Activated naive CD4-positive, alpha-beta T cell (primary cell): ENCODE data around the gene GAL3ST2.
"Not testable (repeated sequence)": the region's sequence is repeated elsewhere in the genome, so short reads cannot be mapped to it uniquely, and the experiment has no call there.

Source experiments
- DNase-seq, 4 experiments: peaks; one replicate each; lab custom pipeline; 2025; lab: John Stamatoyannopoulos, UW

Gene GAL3ST2

DNA sequence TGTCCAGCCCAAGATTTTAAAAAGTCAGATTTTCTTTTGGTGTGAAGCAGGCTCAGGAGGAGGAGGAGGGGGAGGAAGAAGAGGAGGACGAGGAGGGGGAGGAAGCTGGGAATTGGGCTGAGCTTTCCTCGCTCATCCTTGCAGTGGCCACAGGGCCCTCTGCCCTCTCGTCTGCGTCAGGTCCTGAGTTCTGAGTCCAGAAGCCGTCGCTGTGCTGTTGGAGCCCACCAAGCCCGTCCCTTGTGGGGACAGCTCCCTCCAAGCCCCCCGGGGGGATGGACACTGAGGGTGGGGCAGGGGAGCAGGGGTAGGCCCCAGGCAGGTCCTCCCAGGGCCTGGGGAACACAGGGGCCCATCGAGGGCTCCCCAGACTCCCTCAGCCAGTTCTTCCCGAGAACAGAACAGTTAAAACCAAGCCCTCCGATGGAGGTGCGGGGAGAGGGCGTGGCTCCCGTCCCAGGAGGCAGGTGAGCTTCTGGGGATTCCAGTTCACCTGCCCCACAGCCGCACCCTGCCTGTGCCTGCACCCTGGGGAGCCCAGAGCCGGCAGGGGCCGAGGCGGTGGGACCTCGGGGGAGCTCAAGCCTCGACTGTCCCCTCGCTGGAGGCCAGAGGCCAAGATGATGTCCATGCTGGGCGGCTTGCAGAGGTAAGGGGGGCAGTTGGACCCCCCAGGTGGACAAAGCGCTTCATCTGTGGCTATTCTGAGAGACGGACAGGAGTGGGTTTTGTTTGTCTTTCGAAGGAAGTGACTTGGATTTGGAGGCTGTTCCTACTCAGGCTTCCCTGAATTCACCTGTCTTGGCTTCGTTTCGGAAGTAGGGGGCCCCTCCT, at the start of gene GAL3ST2:
TSS of gene GAL3ST2 (plus strand) at position 487 of the 834 bp plus-strand sequence. CDS start at position 621, 134 bp downstream.
- no peak for DNase-seq

DNA sequence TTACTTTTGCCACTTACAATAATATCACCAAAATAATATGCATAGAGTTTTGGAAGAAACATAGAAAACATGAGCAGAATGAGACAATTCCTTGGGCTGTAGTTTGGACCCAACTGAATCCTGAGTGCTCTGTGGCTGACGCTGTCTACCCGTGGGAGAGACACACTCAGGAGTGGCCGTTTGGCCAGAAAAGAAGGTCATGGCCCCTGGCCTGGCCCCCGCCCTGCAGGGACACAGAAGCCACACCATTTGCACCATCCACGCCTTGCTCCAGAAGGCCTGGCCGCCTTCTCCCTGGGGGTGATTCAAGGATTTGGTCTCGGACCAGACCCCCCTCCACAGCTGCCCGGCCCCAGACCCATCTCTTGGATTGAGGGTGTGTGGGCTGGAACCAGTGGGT, 48.6 kb upstream of the GAL3ST2 start:
- no peak for DNase-seq

DNA sequence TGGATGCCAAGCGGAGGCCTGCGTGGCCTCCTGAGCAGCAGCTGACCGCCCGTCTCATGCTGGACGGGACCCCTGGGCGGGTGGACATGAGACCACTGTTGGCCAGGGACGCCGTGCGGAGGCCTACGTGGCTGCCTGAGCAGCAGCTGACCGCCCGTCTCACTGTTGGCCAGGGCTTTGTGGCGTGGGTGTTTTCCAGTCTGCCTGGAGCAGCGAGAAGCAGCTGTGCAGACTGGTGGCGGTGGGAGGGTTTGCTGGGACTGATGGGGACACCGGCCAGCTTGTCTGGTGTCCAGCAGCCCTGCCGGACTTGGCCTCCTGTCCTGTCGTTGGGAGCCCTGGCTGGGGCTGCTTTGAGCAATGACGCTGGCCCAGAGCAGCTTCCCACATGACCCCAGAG, 48.0 kb upstream of the GAL3ST2 start:
- DNase-seq = no peak

DNA sequence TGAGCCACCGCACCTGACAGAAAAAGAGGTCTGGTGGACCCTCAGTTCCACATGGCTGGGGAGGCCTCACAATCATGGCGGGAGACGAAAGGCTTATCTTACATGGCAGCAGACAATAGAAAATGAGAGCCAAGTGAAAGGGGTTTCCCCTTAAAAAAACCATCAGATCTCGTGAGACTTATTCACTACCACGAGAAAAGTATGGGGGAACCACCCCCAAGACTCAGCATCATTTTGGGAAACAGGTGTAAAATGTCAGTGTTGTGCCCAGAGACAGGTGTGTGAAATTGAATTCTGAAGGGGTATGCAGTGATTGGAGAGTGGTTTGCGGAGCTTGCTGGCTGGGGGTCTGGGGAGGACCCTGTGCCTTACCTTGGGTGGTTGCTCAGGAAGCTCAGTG, 46.8 kb upstream of the GAL3ST2 start:
- DNase-seq = no peak

DNA sequence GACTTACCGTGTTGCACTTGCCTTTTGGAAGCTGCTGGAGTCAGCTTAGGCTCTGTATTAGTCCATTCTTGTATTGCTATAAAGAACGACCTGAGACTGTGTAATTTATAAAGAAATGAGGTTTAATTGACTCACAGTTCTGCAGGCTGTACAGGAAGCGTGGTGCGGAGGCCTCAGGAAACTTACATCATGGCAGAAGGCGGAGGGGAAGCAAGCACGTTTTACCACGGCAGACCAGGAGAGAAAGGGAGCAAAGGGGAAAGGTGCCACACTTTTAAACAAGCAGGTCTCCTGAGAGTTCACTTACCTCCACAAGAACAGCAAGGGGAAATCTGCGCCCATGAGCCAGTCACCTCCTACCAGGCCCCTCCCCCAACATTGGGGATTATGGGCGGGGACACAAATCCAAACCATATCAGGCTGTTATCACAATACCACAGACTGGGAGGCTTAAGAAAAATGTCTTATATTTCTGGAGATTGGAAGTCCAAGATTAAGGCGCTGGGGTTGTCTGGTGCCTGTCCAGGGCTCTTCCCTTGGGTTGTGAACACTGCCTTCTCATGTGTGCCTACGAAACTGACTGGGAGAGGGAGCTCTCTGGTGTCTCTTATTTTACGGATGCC, 45.8 kb upstream of the GAL3ST2 start:
- DNase-seq = no peak

DNA sequence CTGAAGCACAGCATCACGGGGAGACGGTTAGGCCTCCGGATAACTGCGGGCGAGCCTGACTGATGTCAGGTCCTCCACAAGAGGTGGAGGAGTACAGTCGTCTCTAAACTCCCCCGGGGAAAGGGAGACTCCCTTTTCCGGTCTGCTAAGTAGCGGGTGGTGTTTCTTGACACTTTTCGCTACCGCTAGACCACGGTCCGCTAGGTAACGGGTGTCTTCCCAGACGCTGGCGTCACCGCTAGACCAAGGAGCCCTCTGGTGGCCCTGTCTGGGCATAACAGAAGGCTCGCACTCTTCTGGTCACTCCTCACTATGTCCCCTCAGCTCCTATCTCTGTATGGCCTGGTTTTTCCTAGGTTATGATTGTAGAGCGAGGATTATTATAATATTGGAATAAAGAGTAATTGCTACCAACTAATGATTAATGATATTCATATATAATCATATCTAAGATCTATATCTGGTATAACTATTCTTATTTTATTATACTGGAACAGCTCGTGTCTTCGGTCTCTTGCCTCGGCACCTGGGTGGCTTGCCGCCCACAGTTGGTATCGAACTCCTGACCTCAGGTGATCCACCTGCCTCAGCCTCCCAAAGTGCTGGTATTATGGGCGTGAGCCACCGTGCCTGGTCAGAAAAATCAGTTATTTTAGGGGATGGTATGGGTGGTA, 44.0 kb upstream of the GAL3ST2 start:
- peak; percentile 21 to 44 (median 22) for DNase-seq

DNA sequence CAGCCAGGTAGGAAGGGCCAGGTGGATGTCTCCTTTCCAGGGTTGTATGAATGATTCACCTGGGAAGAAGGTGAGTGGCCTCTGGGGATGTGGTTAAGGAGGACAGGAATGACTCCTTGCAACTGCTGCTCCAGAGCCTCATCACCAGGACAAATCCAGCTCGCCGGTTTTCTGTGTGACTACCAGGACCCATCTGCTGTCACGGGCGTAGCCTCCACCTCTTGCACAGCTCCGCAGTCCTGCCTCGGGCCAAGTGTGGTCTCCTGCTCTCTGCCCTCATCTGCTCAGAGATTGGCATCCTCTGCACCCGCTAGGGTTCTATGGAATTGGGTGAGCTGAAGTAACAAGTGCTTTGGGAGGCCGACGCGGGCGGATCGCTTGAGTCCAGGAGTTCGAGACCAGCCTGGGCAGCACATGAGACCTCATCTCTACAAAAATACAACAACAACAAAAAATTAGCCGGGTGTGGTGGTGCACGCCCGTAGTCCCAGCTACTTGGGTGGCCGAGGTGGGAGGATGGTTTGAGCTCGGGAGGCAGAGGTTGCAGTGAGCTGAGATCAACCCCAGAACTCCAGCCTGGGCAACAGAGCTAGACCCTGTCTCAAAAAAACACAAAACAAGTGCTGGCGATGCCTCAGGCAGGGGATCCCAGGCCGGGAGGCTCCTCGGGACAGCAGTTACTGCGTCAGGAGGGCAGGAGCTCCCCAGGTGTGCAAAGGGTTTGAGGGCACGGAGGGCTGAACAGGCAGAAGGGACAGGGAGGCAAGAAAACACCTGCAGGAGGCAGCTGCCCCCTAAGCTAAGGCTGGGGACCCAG, 43.0 kb upstream of the GAL3ST2 start:
- no peak for DNase-seq

DNA sequence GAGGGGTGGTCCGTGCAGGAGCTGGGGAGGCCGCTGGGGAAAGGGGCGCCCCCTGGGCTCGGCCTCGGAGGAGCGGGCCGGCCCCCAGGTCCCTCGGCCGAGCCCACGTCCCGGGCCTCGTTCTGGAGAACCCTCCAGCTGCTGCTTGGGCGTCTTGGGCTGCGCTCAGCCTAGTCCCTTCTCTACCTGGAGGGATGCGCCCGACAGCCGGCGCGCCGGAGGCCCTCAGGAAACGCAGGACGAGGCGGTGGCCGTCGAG, 42.5 kb upstream of the GAL3ST2 start:
- DNase-seq = no peak

DNA sequence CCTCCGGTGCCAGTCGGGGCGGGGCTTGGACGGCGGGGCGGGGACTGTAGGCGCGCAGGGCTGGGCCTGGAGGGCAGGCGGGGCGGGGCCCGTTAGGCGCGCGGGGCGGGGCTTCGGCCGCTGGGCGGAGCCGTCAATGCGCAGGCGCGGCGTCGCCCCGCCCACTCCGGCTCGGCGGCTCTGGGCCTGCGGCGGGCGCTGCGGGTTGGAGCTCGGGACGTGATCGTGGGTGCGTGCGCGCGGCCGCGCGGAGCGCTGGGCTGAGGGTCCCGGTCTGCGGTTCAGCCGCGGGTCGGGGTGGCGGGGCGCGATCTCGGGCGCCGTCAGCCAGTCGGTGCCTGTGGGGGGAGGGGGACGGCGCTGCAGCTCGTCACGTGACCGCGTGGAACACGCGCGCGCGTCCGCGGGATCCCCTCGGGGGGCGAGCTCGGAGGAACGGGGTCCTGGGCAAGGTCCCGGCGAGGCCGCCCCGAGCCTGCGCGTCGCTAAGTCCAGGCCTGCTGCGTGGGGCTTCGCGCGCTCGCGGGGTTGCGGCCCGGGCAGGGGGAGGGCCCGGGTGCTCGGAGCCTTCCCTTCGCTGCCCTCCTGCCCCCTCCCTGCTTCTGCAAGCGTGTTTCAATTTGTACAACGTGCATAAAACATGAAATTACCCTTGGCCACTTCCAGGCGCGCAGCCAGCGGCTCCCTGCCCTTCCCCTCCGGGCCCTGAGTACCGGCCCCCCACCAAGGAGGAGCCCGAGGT, 42.0 kb upstream of the GAL3ST2 start, which contains the start of gene D2HGDH:
TSS of gene D2HGDH (plus strand) at position 164 of the 742 bp plus-strand sequence. CDS start 595 bp downstream, outside the sequence.
- DNase-seq = peak; percentile 91 to 96 (median 94)

DNA sequence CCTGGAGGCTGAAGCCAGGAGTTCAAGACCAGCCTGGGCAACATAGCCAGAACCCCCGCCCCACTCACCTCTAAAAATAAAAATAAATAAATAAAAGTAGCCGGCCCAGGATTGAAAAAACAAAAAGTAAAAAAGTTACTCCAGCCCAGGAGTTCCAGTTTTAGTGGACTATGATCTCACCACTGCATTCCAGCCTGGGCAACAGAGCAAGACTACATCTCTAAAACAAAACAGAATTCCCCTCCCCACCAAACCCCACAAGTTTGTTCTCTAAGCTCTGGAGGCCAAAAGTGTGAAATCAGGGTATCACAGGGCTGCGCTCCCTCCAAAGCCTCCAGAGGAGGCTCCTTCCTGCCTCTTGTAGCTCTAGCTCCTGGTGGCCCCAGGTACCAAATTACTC, 40.5 kb upstream of the GAL3ST2 start:
- DNase-seq = no peak

DNA sequence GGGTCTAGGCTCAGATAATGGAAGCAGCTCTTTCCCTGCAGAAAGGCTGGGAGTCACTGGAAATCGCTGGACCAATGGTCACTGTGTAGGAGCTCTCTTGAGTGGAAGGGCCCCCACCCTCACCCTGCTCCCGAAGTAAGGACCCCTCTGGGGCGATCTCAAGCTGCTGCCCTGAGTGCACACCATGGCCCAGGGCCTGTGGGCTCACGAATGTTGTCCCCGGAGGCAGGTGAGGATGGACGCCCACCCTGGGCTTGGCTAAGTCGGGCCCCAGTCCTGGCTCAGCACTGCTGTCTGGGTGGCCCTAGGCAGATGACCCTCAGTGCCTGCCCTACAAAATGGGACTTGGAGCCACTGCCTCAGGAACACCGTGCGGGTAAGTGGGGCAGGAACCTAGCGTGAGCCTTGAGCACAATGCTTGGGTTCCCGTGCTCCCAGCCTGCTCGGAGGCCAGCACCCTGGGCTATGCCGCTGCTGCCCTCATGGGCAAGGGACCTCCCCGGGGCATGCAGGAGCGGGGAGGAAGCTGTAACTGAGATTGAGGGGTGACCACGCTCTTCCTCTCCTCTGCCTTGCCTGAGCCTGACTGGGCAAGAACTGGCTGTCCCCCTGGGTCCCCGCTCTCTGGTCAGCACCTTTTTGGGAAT, 38.5 kb upstream of the GAL3ST2 start:
- DNase-seq = no peak

DNA sequence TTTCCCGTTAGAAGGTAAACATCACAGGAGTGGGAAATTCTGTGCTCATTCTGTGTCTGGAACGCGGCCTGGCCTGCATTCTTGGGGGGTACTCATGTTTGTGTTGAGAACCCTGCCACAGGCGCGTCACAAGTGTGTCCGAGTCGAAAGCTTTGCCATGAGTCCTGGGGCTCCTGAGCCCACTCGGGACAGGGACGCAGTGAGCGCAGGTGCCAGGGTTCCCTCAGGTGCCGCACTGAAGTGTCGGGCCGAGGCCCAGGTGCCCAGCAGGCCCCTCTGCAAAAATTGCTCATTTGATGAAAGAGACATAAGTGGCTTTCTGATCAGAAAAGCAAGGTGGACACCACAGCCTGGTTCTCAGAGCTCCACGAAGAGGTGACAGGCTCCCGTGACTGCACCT, 37.4 kb upstream of the GAL3ST2 start:
- DNase-seq = no peak

DNA sequence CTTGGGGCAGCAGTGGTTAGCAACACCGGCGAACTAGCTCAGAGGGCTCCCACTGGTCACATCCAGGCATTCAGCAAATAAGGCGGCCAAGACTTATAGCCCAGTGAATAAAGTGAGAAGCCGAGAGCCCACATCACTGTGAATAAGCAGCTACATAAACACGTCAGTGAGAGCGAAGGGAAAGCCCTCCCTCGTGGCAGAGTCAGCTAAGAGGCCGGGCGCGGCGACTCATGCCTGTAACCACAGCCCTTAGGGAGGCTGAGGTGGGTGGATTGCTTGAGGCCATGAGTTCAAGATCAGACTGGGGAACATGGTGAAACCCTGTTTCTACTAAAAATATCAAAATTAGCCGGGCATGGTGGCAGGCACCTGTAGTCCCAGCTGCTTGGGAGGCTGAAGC, 37.0 kb upstream of the GAL3ST2 start:
- DNase-seq = peak in 1 of 4 experiments; percentile 11

DNA sequence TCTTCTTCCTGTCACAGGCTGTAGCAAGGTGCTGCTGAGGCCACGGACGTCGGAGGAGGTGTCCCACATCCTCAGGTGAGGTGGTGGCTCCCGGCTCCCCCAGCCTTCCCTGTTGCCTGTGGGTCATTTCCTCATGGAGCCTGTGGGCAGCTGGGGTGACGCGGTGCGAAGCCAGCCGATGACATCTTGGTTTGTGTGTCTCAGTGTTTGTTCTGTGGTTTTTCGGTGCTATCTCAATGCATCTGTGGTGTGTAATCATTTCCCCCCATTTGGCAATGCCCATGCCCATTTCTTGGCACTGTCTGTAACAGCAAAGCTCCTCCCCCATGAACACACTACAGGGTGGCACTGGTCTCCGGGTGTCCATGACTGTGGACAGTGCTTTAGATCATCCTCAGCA, 35.6 kb upstream of the GAL3ST2 start:
- no peak for DNase-seq

DNA sequence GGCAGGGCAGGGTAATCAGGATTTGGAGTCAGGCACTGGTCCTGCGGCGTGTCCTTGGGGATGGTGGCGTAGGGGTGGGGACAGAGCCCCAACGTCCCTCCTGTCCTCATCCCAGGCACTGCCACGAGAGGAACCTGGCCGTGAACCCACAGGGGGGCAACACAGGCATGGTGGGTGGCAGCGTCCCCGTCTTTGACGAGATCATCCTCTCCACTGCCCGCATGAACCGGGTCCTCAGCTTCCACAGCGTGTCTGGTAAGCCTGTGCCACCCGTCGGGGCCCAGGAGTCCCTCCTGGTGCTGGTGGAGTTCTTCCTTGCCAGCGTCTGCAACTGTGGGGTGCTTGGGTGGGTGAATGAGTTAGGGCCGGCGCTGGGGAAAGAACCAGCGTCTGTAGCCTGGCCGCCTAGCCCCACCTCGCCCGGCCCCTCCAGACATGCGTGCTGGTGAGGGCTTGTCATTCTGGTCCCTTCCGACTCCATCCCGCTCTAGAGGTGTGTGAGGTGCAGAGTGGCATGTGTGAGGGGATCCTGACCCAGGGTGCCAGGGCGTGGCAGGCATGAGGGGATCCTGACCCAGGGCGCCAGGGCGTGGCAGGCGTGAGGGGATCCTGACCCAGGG, 34.2 kb upstream of the GAL3ST2 start:
- no peak for DNase-seq

DNA sequence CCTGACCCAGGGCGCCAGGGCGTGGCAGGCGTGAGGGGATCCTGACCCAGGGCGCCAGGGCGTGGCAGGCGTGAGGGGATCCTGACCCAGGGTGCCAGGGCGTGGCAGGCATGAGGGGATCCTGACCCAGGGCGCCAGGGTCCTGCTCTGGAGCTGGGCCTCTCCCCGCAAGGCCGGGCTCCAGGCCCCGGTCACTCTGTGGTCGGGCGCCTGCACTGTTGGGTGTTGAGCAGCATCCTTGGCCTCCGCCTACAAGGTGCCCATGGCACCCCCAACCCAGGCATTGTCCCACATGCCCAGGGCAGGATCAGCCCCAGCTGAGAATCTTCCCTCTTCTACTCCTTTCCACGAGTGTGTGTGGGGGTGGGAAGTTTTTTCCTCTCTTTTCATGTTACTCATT, 33.6 kb upstream of the GAL3ST2 start:
- not testable (repeated sequence) for DNase-seq

DNA sequence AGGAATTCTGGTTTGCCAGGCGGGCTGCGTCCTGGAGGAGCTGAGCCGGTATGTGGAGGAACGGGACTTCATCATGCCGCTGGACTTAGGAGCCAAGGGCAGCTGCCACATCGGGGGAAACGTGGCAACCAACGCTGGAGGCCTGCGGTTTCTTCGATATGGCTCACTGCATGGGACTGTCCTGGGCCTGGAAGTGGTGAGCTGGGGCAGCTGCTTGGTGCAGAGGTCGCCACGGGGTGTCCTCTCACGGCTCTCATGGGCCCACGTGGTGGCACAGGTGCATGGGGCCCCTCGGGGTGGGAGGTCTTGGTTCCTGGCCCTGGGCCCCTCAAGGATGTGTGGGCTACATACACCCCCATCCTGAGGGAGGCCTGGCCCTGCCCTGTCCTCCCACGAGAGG, 33.0 kb upstream of the GAL3ST2 start:
- DNase-seq = no peak

DNA sequence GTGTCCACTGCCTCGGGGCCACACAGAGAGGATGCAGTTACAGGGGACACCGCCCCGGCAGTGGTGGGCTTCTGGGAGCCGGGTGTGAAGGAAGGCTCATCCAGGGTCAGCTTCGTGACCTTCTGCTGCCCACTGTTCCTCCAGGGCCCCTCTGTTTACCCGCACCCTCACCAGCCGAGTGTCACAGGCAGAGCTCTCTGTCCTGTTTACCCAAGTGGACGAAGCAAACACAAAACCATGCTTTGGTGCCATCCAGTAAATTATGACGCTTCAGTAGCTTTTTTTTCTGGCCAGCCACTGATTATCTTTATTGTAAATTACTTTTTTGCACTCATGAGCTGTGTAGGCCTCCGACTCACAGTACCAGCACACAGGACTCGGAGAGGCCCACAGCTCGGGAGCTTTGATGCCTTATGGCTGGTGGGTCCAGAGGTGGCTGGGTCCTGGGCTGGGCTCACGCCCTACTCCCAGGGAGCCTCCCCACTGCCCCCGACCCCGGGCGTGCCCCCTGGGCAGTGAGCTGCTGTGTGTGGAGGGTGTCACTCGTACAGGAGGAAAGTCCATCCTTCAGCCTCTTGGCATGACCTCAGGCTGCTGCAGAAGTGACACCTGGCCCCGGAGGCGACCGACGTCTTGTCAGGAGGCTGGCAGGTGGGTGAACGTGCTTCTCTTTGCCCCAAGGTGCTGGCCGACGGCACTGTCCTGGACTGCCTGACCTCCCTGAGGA, 32.4 kb upstream of the GAL3ST2 start:
- no peak for DNase-seq

DNA sequence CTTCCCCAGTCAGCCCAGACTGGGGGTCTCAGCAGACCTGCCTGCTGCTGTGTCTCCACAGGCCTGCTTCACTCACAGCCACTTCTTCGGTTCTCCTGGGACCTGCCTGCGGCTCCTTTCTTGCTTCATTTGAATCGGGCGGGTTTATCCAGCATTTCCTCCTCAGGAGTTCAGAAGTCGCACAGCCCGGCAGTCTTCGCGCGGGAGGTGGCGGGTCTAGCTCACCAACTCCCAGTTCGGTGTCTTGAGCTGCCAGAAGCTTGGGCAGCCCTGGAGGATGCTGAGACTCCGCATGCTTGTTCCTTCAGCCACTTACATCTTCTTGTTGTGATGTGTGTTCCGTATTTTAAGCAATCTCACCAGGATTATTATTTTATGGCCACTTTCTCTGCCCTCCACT, 31.3 kb upstream of the GAL3ST2 start:
- no peak for DNase-seq

DNA sequence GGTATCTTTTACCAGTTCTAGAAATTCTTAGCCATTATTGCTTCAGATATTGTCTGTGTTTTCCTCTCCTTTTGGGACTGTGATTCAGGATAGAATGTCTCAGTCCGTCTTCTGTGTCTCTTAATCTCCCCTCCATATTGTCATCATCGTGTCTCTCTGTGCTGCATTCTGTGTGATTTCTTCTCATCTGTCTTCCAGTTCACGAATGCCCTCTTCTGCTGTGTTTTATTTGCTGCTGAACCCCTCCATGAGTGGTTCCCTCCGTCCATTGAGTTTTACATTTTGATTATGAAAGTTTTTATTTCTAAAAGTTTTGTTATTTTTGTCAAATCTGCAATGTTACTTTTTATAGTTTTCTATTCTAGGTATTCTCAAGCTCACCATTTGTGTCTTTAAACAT, 30.5 kb upstream of the GAL3ST2 start:
- no peak for DNase-seq
